BE2C (cell line): Measurements from ENCODE around the gene SERPING1.

Experiments
- DNase-seq: peaks from one replicate; pipeline ENCODE4 v3.0.0-alpha.2; 2020
- H3K27me3 ChIP-seq: fragments of 250-450 bp; sonication (Bioruptor Pico); 2 replicates; pipeline ENCODE4 v1.5.1; 2020; ENCODE audit warnings: mild to moderate bottlenecking
- H3K36me3 ChIP-seq: fragments of 250-450 bp; sonication (Bioruptor Pico); 2 replicates; pipeline ENCODE4 v1.5.1; 2020; ENCODE audit warnings: mild to moderate bottlenecking
- H3K4me1 ChIP-seq: fragments of 250-450 bp; sonication (Bioruptor Pico); 2 replicates; pipeline ENCODE4 v1.5.1; 2020
- H3K4me3 ChIP-seq: 2 replicates; pipeline ENCODE4 v1.5.1; 2011; ENCODE audit warnings: low read depth, low read length
- H3K9me3 ChIP-seq: fragments of 250-450 bp; sonication (Bioruptor Pico); 2 replicates; pipeline ENCODE4 v1.5.1; 2020
- TF ChIP-seq, protein P1 (sequence below): IDR thresholded peaks from 2 replicates; pipeline ENCODE4 v1.5.1; 2012; ENCODE audit warnings: mild to moderate bottlenecking, low read depth, low read length

Gene SERPING1

DNA sequence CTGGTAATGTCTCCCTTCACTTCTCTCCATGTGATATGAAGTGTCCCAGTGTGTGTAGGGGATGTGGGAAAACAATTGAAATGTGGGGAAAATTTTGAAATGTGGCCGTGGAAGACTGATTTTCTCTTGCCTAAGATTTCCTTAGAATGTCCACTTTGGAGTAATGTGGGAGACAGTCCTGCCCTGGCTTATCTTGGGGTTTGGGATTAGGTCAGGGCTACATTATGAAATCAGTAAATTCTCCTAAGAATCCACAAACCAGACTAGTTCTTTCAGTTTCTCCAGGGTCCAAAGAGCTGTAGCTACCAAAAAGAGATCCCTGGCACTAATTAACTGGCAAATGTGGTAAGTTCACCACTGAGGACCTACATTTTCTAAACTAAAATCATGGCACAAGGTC, 29.4 kb downstream of the SERPING1 start:
- TF ChIP-seq, protein P1, sequence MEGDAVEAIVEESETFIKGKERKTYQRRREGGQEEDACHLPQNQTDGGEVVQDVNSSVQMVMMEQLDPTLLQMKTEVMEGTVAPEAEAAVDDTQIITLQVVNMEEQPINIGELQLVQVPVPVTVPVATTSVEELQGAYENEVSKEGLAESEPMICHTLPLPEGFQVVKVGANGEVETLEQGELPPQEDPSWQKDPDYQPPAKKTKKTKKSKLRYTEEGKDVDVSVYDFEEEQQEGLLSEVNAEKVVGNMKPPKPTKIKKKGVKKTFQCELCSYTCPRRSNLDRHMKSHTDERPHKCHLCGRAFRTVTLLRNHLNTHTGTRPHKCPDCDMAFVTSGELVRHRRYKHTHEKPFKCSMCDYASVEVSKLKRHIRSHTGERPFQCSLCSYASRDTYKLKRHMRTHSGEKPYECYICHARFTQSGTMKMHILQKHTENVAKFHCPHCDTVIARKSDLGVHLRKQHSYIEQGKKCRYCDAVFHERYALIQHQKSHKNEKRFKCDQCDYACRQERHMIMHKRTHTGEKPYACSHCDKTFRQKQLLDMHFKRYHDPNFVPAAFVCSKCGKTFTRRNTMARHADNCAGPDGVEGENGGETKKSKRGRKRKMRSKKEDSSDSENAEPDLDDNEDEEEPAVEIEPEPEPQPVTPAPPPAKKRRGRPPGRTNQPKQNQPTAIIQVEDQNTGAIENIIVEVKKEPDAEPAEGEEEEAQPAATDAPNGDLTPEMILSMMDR = no peak
- Histone ChIP-seq H3K9me3 (no peaks in the 10 kb centered on the region), H3K36me3 (no peaks in the 10 kb centered on the region), H3K4me1 (no peaks in the 10 kb centered on the region), H3K4me3 (no peak overlapping the region), H3K27me3 (no peaks in the 10 kb centered on the region)
- no peak for DNase-seq

DNA sequence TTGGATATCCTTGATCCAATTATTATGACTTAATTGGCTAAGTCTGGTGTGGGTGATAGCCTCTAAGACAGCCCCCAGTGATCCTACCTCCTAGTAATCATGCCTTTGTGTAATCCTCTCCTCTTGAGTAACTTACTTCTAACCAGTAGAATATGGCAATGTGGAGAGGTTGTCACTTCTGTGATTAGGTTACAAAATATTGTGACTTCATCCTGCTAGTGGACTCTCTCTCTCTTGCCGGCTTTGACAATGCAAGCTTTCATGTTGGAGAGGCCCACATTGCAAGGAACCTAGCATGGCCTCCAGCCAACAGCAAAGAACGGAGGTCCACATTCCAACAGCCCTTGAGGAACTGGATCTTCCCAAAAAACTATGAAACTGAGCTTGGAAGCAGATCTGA, 32.7 kb downstream of the SERPING1 start:
- TF ChIP-seq, protein P1 = no peak
- H3K4me3 ChIP-seq = no peak overlapping the region
- no peak for DNase-seq
- H3K9me3 ChIP-seq = no peaks in the 10 kb centered on the region
- H3K36me3 ChIP-seq = no peaks in the 10 kb centered on the region
- H3K27me3 ChIP-seq = no peaks in the 10 kb centered on the region
- no peaks in the 10 kb centered on the region for H3K4me1 ChIP-seq

DNA sequence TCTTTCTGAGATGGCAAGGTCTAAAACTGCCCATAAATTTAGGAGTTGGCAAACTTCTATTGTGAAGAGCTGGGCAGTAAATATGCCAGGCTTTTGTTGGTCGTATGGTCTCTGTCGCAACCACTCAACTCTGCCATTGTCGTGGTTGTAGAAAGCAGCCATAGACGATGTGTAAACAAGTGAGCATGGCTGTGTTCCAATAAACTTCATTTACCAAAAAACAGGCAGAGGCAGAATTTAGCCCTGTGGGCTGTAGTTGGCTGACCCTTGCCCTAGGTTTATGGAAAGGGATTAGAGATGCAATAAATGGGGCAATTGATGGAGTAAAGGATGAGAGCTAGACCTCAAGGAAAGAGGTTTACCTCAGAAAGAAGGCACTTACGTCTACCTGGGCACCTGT, 34.6 kb downstream of the SERPING1 start:
- Histone ChIP-seq H3K27me3 (no peaks in the 10 kb centered on the region), H3K36me3 (no peaks in the 10 kb centered on the region), H3K9me3 (no peaks in the 10 kb centered on the region), H3K4me1 (no peaks in the 10 kb centered on the region), H3K4me3 (no peak overlapping the region)
- DNase-seq = no peak
- TF ChIP-seq, protein P1 = no peak

DNA sequence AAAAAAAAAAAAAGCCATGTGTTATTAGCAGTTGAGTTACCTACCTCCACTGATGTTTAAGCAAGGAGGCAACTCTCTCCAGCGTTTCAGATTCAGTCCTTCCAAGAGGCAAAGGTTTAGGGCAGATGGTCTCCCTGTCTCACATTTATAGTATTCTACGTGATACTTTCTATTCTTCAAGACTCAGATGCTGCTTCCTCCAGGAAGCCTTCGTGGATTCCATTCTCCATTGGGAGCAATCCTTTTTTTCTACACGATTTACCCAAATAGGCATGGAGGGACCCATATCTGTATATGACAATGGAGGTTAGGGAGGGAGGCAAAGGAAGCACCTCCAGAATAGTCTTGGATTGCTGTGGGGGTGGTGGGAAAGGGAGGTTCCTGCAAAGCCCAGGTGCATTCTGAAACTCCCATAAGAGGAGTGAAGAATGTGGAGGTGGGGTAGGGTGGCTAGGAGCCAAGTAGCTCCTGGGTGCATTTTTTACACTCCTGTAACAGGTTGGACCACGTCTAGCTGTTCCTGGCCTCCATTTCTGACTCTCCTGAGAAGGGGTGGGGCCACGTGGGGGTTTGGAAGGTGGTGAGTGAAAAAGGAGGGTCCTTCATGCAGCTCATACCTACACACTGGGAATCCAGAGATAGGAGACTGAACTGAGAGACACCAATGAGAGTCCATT, 36.0 kb downstream of the SERPING1 start:
- no peaks in the 10 kb centered on the region for H3K36me3 ChIP-seq
- H3K4me1 ChIP-seq = no peaks in the 10 kb centered on the region
- no peak overlapping the region for H3K4me3 ChIP-seq
- H3K9me3 ChIP-seq = no peaks in the 10 kb centered on the region
- no peak for DNase-seq
- H3K27me3 ChIP-seq = no peaks in the 10 kb centered on the region
- TF ChIP-seq, protein P1 = no peak

DNA sequence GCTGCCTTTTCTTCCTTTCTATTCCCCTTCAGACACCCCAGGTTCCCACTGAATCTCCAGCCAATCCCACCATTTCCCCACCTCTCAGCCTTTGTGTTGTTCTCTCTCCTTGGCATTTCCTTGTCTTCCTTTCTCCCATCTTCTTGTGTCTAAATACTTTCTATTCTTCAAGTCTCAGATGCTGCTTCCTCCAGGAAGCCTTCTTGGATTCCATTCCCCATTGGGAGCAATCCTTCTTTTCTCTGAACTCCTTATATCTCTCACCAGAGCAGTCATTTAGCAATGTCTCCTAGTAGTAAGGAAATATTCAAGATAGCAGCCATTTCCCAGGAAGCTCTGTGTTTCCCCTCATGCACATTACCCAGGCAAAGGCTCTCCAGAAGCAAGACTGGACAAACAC, 36.8 kb downstream of the SERPING1 start:
- Histone ChIP-seq H3K9me3 (no peaks in the 10 kb centered on the region), H3K4me1 (no peaks in the 10 kb centered on the region), H3K4me3 (no peak overlapping the region), H3K36me3 (no peaks in the 10 kb centered on the region), H3K27me3 (no peaks in the 10 kb centered on the region)
- TF ChIP-seq, protein P1 = no peak
- no peak for DNase-seq

DNA sequence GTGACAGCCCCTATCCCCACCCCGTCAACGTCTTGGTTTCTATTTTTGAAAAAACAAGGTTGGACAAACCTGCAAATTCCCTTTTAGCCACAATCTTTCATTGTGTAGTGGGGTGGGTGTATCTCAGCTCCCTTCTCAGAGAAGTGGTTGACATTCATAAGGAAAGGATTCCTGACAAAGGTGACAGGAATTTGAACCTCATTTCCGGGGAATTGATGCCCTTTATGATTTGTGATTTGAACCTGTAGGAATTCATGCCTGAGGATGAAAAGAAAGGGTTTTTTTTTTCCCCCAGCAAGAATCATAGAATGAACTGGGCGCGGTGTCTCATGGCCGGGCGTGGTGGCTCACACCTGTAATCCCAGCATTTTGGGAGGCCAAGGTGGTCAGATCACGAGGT, 37.8 kb downstream of the SERPING1 start:
- no peaks in the 10 kb centered on the region for H3K9me3 ChIP-seq
- TF ChIP-seq, protein P1 = no peak
- no peaks in the 10 kb centered on the region for H3K4me1 ChIP-seq
- H3K27me3 ChIP-seq = no peaks in the 10 kb centered on the region
- no peak overlapping the region for H3K4me3 ChIP-seq
- DNase-seq = no peak
- H3K36me3 ChIP-seq = no peaks in the 10 kb centered on the region
